Tibial nerve (tissue), 3 donors: ENCODE measurements around the gene ESRRG.

Source experiments
- POLR2A ChIP-seq, 2 donors: fragments of 450-650 bp; IDR thresholded peaks; one replicate each; pipeline ENCODE4 v1.6.1; 2017; ENCODE audit warnings: antibody characterized with exemption in 2 of 2, mild to moderate bottlenecking in 2 of 2, moderate library complexity in 2 of 2
- TF ChIP-seq, protein P1 (sequence below), 5 experiments: fragments of 200-600 bp in 3 of 5; fragments of 450-650 bp in 2 of 5; sonication (generic) in 3 of 5; IDR thresholded peaks; one replicate each; pipeline ENCODE4 v1.5.1; 2016 to 2019; ENCODE audit warnings: antibody characterized with exemption in 5 of 5, mild to moderate bottlenecking in 3 of 5, moderate library complexity in 2 of 5

DNA sequence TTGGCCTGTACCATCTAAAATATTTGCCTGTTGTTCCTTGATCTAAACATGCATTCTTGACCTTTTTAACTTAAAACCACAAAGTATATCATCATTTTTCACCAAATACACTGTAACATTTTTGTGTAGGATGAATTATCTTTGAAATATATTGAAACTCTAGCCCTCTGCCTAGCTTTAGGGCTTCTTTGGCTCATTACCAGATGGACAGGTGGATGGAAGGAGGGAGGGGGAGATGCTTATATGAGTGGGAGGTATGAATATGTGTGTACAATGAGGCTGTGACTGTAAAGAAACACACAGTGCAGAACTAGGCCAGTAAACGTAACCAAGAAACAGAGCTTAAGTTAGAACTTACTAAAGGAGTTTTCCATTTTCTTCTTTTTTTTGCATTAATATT lies 118.5 kb downstream of the ESRRG start:
- TF ChIP-seq, protein P1, sequence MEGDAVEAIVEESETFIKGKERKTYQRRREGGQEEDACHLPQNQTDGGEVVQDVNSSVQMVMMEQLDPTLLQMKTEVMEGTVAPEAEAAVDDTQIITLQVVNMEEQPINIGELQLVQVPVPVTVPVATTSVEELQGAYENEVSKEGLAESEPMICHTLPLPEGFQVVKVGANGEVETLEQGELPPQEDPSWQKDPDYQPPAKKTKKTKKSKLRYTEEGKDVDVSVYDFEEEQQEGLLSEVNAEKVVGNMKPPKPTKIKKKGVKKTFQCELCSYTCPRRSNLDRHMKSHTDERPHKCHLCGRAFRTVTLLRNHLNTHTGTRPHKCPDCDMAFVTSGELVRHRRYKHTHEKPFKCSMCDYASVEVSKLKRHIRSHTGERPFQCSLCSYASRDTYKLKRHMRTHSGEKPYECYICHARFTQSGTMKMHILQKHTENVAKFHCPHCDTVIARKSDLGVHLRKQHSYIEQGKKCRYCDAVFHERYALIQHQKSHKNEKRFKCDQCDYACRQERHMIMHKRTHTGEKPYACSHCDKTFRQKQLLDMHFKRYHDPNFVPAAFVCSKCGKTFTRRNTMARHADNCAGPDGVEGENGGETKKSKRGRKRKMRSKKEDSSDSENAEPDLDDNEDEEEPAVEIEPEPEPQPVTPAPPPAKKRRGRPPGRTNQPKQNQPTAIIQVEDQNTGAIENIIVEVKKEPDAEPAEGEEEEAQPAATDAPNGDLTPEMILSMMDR (IDR thresholded peaks at IDR 0.05): no peak
- no peak for TF ChIP-seq POLR2A (IDR thresholded peaks at IDR 0.05)
